Tibial nerve (tissue), 4 donors: ENCODE measurements around the gene MYOM1. TPM values are rescaled to one million over a fixed set of nuclear protein-coding genes. Genes with fewer than 3 reads are reported as not detected.

Experiments used
- DNase-seq, 2 donors: peaks; one replicate each; pipeline ENCODE4 v3.0.0-alpha.2; 2019; ENCODE audit warnings: low spot score in 2 of 2
- H3K27ac ChIP-seq, 4 donors: fragments of 200-600 bp; sonication (generic) in 3 of 4; one replicate each; pipeline ENCODE4 v1.5.1; 2017 to 2019; ENCODE audit warnings: mild to moderate bottlenecking in 1 of 4
- H3K27me3 ChIP-seq, 2 donors: fragments of 200-600 bp; sonication (generic) in 1 of 2; one replicate each; pipeline versions ENCODE4 v1.5.1 to v1.6.0; 2017 to 2019
- H3K36me3 ChIP-seq, 3 donors: fragments of 200-600 bp; sonication (generic); one replicate each; pipeline ENCODE4 v1.5.1; 2018 to 2019
- H3K4me1 ChIP-seq, 4 donors: fragments of 200-600 bp; sonication (generic) in 3 of 4; one replicate each; pipeline ENCODE4 v1.5.1; 2017 to 2019
- H3K4me3 ChIP-seq, 4 donors: fragments of 200-600 bp; sonication (generic) in 3 of 4; one replicate each; pipeline ENCODE4 v1.5.1; 2017 to 2019; ENCODE audit warnings: mild to moderate bottlenecking in 1 of 4, moderate library complexity in 1 of 4
- H3K9me3 ChIP-seq, 4 donors: fragments of 200-600 bp; sonication (generic) in 3 of 4; one replicate each; pipeline ENCODE4 v1.5.1; 2017 to 2019
- EP300 ChIP-seq, 2 donors: sonication (generic); formaldehyde crosslinking; IDR thresholded peaks; one replicate each; pipeline ENCODE4 v1.6.1; 2017; ENCODE audit warnings: antibody characterized with exemption in 2 of 2, mild to moderate bottlenecking in 1 of 2
- POLR2A ChIP-seq, 2 donors: fragments of 450-650 bp; IDR thresholded peaks; one replicate each; pipeline ENCODE4 v1.6.1; 2017; ENCODE audit warnings: antibody characterized with exemption in 2 of 2, mild to moderate bottlenecking in 2 of 2, moderate library complexity in 2 of 2
- WGBS, 2 donors: methylation state at CpG; one replicate each; pipeline ENCODE4 v1.1.5; 2018; 5-methylcytosine and 5-hydroxymethylcytosine counted together
- total RNA-seq, 4 donors: library from RNA; depleted of rRNA; stranded (reverse); fragments of >200 nt; gene quantifications; one replicate each; pipeline ENCODE4 v1.1.0, GENCODE V29; 2016
- TF ChIP-seq, protein P1 (sequence below), 5 experiments: fragments of 200-600 bp in 3 of 5; fragments of 450-650 bp in 2 of 5; sonication (generic) in 3 of 5; IDR thresholded peaks; one replicate each; pipeline ENCODE4 v1.5.1; 2016 to 2019; ENCODE audit warnings: antibody characterized with exemption in 5 of 5, mild to moderate bottlenecking in 3 of 5, moderate library complexity in 2 of 5

Gene MYOM1
- total RNA-seq, 4 donors from 2014 or later = 3.0 to 8.1 (median 5.6) TPM

DNA sequence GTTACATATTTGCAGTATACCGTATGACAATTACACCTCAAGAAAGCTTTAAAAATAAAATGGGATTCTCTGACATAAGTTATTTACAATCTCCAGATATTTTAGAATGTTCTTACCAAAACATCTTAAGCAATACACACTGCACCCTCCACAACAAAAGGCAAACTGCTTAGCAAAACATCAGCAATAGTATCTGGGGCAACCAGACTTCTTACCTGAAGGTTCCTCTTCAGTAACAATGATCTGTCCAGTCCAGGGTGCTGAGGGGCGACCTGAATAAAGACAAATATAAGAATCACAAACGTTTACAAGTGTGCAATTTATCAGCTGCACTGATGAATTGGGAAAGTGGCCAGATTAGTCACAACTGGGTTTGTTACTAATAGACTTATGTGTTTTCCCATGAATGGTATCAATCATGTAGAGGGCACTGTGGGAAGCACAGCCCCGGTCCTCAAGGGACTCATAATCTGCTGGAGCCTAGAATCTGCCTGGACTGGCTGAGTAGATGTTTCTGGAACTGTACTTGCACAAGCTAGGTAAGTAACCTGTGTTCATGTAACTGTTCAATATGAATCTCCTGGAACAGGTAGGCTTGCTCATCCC is 70.7 kb downstream of the MYOM1 start:
- H3K27me3 ChIP-seq = no peaks in the 10 kb centered on the region

DNA sequence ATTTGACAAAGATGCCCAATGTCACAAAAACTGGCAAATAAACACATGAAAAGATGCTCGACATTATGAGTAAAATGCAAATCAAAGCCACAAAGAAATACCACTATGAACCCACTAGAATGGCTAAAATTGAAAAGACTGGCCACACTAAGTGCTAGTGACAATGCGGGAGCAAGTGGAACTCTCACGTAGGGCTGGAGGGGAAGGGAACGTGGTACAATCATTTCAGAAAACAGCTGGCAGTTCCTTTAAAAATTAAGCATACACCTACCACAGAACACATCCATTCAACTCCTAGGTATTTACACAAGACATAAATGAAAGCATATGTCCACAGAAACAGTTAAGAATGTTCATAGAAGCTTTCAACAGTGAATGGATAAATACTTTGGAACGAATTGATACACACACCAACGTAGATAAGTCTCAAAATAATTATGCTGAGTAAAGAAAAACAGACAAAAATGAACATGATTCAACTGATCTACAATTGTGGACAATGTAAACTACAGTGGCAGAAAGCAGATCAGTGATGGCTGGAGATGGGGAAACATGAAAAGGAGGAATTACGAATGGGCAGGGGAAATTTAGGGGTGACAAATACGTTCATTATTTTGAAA is 71.7 kb downstream of the MYOM1 start:
- no peak overlapping the region for H3K27ac ChIP-seq
- H3K27me3 ChIP-seq = no peaks in the 10 kb centered on the region
- peaks cover 0 to 5% (median 0%) of the 10 kb centered on the region in 4 donors for H3K9me3 ChIP-seq
- H3K36me3 ChIP-seq = no peaks in the 10 kb centered on the region
- 69 to 75% methylated on average over 8 of the region's 8 CpGs for WGBS, 2 donors
- no peak for DNase-seq
- TF ChIP-seq EP300 (IDR thresholded peaks at IDR 0.05) (no peak), POLR2A (IDR thresholded peaks at IDR 0.05) (no peak)
- TF ChIP-seq, protein P1, sequence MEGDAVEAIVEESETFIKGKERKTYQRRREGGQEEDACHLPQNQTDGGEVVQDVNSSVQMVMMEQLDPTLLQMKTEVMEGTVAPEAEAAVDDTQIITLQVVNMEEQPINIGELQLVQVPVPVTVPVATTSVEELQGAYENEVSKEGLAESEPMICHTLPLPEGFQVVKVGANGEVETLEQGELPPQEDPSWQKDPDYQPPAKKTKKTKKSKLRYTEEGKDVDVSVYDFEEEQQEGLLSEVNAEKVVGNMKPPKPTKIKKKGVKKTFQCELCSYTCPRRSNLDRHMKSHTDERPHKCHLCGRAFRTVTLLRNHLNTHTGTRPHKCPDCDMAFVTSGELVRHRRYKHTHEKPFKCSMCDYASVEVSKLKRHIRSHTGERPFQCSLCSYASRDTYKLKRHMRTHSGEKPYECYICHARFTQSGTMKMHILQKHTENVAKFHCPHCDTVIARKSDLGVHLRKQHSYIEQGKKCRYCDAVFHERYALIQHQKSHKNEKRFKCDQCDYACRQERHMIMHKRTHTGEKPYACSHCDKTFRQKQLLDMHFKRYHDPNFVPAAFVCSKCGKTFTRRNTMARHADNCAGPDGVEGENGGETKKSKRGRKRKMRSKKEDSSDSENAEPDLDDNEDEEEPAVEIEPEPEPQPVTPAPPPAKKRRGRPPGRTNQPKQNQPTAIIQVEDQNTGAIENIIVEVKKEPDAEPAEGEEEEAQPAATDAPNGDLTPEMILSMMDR (IDR thresholded peaks at IDR 0.05) = no peak
- no peak overlapping the region for H3K4me3 ChIP-seq
- peaks cover 0 to under 1% (median 0%) of the 10 kb centered on the region in 4 donors for H3K4me1 ChIP-seq

More for the DNA sequence above, 70.7 kb downstream of the MYOM1 start:
- Histone ChIP-seq H3K36me3 (no peaks in the 10 kb centered on the region), H3K9me3 (no peaks in the 10 kb centered on the region), H3K4me1 (peaks cover 0 to 8% (median 2%) of the 10 kb centered on the region in 4 donors), H3K27ac (no peak overlapping the region), H3K4me3 (no peak overlapping the region)
- WGBS, 2 donors = 43 to 49% methylated on average over 4 of the region's 4 CpGs
- TF ChIP-seq EP300 (IDR thresholded peaks at IDR 0.05) = no peak
- no peak for TF ChIP-seq POLR2A (IDR thresholded peaks at IDR 0.05)
- TF ChIP-seq, protein P1 (IDR thresholded peaks at IDR 0.05) = no peak
- no peak for DNase-seq

DNA sequence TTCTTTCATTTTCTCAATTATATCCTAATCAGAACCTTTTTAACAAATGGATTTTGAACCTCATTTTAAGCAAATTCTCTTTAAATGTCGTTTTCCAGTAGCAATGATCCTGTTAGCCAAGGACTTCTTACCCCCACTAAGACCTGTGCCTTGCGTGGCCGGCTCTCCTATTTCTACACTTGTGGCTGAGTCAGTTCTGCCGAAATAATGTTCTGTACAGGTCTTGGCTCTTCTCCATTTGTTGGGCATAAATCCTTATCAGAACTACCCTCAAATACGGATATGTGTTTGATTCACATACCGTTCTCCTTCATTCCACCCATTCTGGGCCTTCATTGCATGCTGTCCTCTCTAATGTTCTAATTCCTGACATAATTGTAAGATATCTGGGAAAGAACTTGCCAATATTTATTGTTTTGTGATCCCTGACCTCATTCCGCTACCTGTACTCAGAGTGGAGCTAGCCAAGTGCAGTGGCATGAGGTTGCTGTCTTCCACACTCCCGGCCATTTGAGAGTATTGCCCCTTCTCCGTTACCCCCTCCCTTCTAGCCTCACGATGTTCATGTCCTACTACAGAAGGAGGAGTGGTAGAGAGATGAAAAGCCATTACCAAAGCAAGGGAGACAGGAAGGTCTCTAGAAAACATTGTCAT is 78.7 kb downstream of the MYOM1 start:
- DNase-seq = no peak
- TF ChIP-seq POLR2A (IDR thresholded peaks at IDR 0.05) (no peak), EP300 (IDR thresholded peaks at IDR 0.05) (no peak)
- TF ChIP-seq, protein P1 (IDR thresholded peaks at IDR 0.05) = no peak
- H3K4me1 ChIP-seq = no peaks in the 10 kb centered on the region
- H3K27me3 ChIP-seq = no peaks in the 10 kb centered on the region
- WGBS, 2 donors = 83 to 84% methylated on average over 10 of the region's 10 CpGs
- H3K4me3 ChIP-seq = no peak overlapping the region
- no peaks in the 10 kb centered on the region for H3K36me3 ChIP-seq
- H3K9me3 ChIP-seq = peaks cover 0 to 12% (median 0%) of the 10 kb centered on the region in 4 donors
- no peak overlapping the region for H3K27ac ChIP-seq

DNA sequence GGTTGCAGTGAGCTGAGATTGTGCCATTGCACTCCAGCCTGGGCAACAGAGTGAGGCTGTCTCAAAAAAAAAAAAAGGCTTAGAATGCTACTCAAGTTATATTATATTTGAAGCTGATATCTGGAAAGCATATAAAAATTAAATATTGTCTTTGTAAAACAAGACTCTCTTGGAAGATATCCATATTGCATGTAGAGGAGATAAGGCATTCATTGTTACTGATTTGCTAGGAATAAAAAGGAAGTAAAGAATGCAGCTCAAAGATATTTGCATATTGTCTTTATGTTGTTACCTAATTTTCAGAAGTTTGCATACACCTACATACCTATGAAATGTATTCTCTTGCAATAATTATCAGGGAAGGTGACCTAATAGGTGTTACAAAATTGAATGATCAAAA is 79.4 kb downstream of the MYOM1 start:
- no peak overlapping the region for H3K4me3 ChIP-seq
- no peak for TF ChIP-seq EP300 (IDR thresholded peaks at IDR 0.05)
- no peak for TF ChIP-seq POLR2A (IDR thresholded peaks at IDR 0.05)
- TF ChIP-seq, protein P1 (IDR thresholded peaks at IDR 0.05) = no peak
- no peak overlapping the region for H3K27ac ChIP-seq
- no peak for DNase-seq
- H3K9me3 ChIP-seq = peaks cover 0 to 12% (median 0%) of the 10 kb centered on the region in 4 donors
- no peaks in the 10 kb centered on the region for H3K36me3 ChIP-seq
- H3K27me3 ChIP-seq = no peaks in the 10 kb centered on the region
- H3K4me1 ChIP-seq = no peaks in the 10 kb centered on the region

- Histone ChIP-seq H3K27me3 (no peaks in the 10 kb centered on the region), H3K36me3 (no peaks in the 10 kb centered on the region), H3K4me1 (no peaks in the 10 kb centered on the region), H3K9me3 (peaks cover 0 to 12% (median 0%) of the 10 kb centered on the region in 4 donors), H3K27ac (no peak overlapping the region), H3K4me3 (no peak overlapping the region)
- TF ChIP-seq POLR2A (IDR thresholded peaks at IDR 0.05) (no peak), EP300 (IDR thresholded peaks at IDR 0.05) (no peak)
- DNase-seq = no peak
- 86 to 91% methylated on average over 5 of the region's 5 CpGs for WGBS, 2 donors
These were observed 80.4 kb downstream of the MYOM1 start for GRCh38 chr18:3139406-3139805.
